ENCODE measurements around the gene UNC13A.

The UNC13A gene

DNA sequence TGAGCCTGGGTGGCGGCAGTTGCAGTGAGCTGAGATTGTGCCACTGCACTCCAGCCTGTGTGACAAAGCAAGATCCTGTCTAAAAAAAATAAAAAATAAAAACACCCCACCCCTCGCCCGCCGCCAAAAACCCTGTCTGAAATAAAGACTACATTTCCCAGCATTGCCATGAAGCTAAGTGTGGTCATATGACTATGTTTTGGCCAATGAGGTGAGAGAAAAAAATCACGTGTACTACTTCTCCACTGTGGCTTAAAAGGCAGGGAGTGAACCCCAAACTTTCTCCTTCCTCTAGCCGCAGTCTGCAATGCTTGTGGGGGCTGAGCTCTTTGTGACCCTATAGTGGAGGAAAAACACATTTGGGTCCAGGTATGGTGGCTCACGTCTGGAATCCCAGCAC lies 77.8 kb downstream of the UNC13A start:
- Histone ChIP-seq H3K9me3 (no peaks in the 10 kb centered on the region), H3K4me3 (no peak overlapping the region), H3K4me1 (peaks cover 9 to 14% (median 11%) of the 10 kb centered on the region in 4 donors), H3K27ac (no peak overlapping the region), H3K27me3 (peaks cover 0 to 46% of the 10 kb centered on the region in 2 donors), H3K36me3 (no peaks in the 10 kb centered on the region)
- intact Hi-C loops (cut with DNase I; ENCODE audit: low total_unique reads): no loop called here
- no peak for DNase-seq
- TF ChIP-seq, protein P1, sequence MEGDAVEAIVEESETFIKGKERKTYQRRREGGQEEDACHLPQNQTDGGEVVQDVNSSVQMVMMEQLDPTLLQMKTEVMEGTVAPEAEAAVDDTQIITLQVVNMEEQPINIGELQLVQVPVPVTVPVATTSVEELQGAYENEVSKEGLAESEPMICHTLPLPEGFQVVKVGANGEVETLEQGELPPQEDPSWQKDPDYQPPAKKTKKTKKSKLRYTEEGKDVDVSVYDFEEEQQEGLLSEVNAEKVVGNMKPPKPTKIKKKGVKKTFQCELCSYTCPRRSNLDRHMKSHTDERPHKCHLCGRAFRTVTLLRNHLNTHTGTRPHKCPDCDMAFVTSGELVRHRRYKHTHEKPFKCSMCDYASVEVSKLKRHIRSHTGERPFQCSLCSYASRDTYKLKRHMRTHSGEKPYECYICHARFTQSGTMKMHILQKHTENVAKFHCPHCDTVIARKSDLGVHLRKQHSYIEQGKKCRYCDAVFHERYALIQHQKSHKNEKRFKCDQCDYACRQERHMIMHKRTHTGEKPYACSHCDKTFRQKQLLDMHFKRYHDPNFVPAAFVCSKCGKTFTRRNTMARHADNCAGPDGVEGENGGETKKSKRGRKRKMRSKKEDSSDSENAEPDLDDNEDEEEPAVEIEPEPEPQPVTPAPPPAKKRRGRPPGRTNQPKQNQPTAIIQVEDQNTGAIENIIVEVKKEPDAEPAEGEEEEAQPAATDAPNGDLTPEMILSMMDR (IDR thresholded peaks at IDR 0.05): no peak

GRCh38 chr19:17607936-17608335 lies 80.2 kb downstream of the UNC13A start:
- Histone ChIP-seq H3K4me1 (peaks cover 9 to 14% (median 11%) of the 10 kb centered on the region in 4 donors), H3K4me3 (no peak overlapping the region), H3K27me3 (peaks cover 0 to 56% of the 10 kb centered on the region in 2 donors), H3K27ac (no peak overlapping the region), H3K9me3 (no peaks in the 10 kb centered on the region), H3K36me3 (no peaks in the 10 kb centered on the region)
- DNase-seq: no peak
- TF ChIP-seq, protein P1 (IDR thresholded peaks at IDR 0.05): no peak
- intact Hi-C loops (cut with DNase I; ENCODE audit: low total_unique reads): loop anchor here (5.0 to 10.0 kb wide), 2 partner anchors 159 to 247 kb away; partner anchors contain the start of gene RPL18A

DNA sequence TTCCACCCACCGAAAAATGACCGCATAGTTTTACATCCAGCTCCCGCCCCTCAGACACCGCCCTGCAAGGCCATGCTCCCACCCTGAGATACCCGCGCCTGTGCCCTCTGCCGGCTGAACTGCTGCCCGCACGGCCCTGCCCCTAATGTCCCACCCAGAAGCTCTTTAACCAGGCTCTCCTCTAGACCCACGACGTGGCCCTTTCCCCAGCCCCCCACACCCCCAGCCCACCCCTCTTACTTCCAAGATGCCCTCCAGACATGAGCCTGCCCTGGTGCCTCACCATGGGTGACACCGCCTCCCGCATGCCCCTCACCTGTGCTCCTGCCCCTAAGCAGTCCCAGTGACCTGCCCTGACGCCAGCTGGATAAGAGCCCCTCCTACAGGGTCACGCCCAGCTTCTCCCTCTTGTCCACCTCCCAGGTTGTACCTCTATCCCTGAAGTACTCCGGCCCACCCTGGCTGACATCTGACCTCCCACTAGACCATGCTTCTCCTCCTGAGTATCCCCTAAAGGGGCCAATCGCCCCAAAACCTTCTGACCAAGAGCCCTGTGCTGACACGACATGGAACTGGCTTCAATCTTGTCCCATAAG lies 81.5 kb downstream of the UNC13A start:
- TF ChIP-seq, protein P1 (IDR thresholded peaks at IDR 0.05): no peak
- Histone ChIP-seq H3K9me3 (no peaks in the 10 kb centered on the region), H3K27me3 (peaks cover 0 to 61% of the 10 kb centered on the region in 2 donors), H3K36me3 (no peaks in the 10 kb centered on the region), H3K4me3 (peak overlapping the region; percentile 32 to 44), H3K4me1 (peaks cover 9 to 14% (median 11%) of the 10 kb centered on the region in 4 donors), H3K27ac (no peak overlapping the region)
- intact Hi-C loops (cut with DNase I; ENCODE audit: low total_unique reads): loop anchor here (5.0 to 10.0 kb wide), 2 partner anchors 161 to 248 kb away; partner anchors contain the start of gene RPL18A
- no peak for DNase-seq

DNA sequence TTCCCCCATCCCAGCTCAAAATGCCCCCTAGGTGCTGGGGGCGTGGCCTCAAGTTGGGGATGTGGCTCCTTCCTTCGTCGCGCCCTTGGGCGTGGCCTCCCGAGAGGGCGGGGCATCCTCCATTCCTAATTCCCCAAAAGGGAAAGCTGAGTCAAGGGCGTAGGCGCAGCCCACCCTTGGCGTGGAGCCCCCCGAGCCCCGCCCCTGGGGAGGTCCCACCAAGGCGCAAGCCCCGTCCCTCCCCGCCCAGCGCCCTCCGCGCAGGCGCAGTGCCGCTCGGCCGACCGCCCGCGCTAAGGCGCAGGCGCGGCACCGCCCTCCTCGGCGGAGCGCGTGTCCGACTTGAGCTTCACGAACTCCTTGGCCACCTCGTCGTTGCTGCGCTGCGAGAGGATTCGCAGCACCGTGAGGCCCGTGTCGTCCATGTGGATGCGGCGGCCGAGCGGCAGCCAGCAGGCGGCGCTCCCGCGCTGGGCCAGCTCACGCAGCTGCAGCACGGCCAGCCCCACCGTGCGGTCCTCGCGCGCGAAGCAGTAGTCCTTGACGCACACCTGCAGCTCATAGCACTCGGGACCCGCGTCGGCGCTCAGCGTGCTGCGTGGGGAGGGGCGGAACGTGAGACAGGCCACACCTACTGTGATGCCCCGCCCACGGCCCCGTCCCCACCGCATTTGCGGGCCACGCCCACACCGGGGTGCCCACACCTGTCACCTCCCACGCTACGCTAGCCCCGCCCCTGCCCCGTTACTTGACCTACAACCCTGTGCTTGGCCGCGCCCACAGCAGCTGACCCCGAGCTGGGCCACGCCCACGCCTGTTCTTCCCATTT lies 82.2 kb downstream of the UNC13A start:
- Histone ChIP-seq H3K4me1 (peaks cover 9 to 14% (median 11%) of the 10 kb centered on the region in 4 donors), H3K27ac (no peak overlapping the region), H3K4me3 (peak overlapping the region; percentile 32 to 44), H3K27me3 (peaks cover 0 to 67% of the 10 kb centered on the region in 2 donors), H3K9me3 (no peaks in the 10 kb centered on the region), H3K36me3 (no peaks in the 10 kb centered on the region)
- DNase-seq: peak; percentile 72 to 83
- intact Hi-C loops (cut with DNase I; ENCODE audit: low total_unique reads): loop anchor here (5.0 to 10.0 kb wide), 2 partner anchors 161 to 249 kb away; partner anchors contain the start of gene RPL18A
- TF ChIP-seq, protein P1 (IDR thresholded peaks at IDR 0.05): peak; percentile 71 to 80

DNA sequence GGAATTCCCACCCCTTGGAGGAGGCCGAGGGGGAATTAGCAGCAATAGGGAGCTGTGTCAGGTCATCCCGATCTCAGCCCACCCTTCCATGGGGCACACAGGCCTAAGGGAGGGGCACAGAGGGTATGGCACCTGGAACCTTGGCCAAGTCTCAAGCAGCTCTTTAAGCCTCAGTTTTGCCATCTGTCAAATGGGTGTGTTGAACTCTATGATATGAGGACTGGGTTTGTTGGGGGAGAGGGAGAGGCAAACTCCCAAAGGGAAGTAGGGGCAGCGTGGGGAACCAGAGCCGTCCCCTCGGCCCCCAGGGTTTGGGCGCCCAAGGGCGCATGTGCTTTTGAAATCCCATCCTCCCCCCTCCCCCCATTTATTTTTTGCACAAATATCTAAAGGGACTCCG lies 83.0 kb downstream of the UNC13A start:
- no peak for DNase-seq
- H3K4me3 ChIP-seq: no peak overlapping the region
- no peaks in the 10 kb centered on the region for H3K36me3 ChIP-seq
- peaks cover 9 to 14% (median 11%) of the 10 kb centered on the region in 4 donors for H3K4me1 ChIP-seq
- H3K27me3 ChIP-seq: peaks cover 0 to 72% of the 10 kb centered on the region in 2 donors
- H3K27ac ChIP-seq: no peak overlapping the region
- TF ChIP-seq, protein P1 (IDR thresholded peaks at IDR 0.05): no peak
- intact Hi-C loops (cut with DNase I; ENCODE audit: low total_unique reads): loop anchor here (5.0 to 10.0 kb wide), 2 partner anchors 162 to 250 kb away; partner anchors contain the start of gene RPL18A
- H3K9me3 ChIP-seq: no peaks in the 10 kb centered on the region

Data from tibial artery (tissue), 4 donors.